ENCODE data around the gene TMEM81. TPM values are rescaled to one million over a fixed set of nuclear protein-coding genes. Genes with fewer than 3 reads are reported as not detected.

Gene TMEM81
- total and polyA plus RNA-seq, 2 experiments from 2014 or later = 3.6 to 4.5 TPM

DNA sequence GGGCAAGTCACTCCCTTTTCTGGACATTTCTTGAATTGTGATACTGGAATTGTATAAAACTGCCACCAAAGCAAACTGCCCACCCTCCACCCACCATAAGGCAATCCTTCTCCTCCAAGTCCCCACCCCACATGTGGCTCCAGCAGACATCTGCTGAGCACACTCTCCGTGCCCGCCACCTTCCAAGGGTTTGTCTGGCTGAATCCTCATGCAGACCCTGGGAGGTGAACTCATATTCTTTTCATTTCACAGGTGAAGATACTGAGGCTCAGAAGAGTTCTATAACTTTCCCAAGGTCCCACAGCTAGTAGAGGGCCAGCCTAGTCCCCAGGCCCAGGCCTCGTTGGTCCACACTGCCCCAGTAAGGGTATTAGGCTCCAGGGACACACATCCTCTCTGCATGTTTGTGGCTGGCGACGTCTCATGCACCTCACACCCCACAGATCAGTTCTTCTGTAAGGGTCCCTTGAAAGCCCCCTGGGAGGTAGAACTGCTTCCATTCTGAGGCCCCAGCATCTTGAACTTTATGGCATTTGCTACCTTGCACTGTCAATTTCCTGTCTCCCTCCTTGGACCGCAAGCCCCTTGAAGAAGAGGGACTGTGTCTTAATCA lies 27.2 kb downstream of the TMEM81 start (continued):
- TF ChIP-seq, protein P1, sequence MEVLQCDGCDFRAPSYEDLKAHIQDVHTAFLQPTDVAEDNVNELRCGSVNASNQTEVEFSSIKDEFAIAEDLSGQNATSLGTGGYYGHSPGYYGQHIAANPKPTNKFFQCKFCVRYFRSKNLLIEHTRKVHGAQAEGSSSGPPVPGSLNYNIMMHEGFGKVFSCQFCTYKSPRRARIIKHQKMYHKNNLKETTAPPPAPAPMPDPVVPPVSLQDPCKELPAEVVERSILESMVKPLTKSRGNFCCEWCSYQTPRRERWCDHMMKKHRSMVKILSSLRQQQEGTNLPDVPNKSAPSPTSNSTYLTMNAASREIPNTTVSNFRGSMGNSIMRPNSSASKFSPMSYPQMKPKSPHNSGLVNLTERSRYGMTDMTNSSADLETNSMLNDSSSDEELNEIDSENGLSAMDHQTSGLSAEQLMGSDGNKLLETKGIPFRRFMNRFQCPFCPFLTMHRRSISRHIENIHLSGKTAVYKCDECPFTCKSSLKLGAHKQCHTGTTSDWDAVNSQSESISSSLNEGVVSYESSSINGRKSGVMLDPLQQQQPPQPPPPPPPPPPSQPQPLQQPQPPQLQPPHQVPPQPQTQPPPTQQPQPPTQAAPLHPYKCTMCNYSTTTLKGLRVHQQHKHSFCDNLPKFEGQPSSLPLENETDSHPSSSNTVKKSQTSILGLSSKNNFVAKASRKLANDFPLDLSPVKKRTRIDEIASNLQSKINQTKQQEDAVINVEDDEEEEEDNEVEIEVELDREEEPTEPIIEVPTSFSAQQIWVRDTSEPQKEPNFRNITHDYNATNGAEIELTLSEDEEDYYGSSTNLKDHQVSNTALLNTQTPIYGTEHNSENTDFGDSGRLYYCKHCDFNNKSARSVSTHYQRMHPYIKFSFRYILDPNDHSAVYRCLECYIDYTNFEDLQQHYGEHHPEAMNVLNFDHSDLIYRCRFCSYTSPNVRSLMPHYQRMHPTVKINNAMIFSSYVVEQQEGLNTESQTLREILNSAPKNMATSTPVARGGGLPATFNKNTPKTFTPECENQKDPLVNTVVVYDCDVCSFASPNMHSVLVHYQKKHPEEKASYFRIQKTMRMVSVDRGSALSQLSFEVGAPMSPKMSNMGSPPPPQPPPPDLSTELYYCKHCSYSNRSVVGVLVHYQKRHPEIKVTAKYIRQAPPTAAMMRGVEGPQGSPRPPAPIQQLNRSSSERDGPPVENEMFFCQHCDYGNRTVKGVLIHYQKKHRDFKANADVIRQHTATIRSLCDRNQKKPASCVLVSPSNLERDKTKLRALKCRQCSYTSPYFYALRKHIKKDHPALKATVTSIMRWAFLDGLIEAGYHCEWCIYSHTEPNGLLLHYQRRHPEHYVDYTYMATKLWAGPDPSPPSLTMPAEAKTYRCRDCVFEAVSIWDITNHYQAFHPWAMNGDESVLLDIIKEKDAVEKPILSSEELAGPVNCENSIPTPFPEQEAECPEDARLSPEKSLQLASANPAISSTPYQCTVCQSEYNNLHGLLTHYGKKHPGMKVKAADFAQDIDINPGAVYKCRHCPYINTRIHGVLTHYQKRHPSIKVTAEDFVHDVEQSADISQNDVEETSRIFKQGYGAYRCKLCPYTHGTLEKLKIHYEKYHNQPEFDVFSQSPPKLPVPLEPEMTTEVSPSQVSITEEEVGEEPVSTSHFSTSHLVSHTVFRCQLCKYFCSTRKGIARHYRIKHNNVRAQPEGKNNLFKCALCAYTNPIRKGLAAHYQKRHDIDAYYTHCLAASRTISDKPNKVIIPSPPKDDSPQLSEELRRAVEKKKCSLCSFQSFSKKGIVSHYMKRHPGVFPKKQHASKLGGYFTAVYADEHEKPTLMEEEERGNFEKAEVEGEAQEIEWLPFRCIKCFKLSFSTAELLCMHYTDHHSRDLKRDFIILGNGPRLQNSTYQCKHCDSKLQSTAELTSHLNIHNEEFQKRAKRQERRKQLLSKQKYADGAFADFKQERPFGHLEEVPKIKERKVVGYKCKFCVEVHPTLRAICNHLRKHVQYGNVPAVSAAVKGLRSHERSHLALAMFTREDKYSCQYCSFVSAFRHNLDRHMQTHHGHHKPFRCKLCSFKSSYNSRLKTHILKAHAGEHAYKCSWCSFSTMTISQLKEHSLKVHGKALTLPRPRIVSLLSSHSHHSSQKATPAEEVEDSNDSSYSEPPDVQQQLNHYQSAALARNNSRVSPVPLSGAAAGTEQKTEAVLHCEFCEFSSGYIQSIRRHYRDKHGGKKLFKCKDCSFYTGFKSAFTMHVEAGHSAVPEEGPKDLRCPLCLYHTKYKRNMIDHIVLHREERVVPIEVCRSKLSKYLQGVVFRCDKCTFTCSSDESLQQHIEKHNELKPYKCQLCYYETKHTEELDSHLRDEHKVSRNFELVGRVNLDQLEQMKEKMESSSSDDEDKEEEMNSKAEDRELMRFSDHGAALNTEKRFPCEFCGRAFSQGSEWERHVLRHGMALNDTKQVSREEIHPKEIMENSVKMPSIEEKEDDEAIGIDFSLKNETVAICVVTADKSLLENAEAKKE (CRISPR knock-in tag; IDR thresholded peaks at IDR 0.05) = no peak
- no peak for TF ChIP-seq STAT1 (IDR thresholded peaks at IDR 0.05; ENCODE audit: unreplicated experiment)
- no peak for TF ChIP-seq ZNF114 (CRISPR knock-in tag; IDR thresholded peaks at IDR 0.05)
- no peak for TF ChIP-seq ZNF331 (CRISPR knock-in tag; IDR thresholded peaks at IDR 0.05; ENCODE audit: low read depth)
- no peak for TF ChIP-seq CTCF (conservative IDR thresholded peaks at IDR 0.05; ENCODE audit: low read depth in 2 of 2)
- no peak for TF ChIP-seq JUNB (IDR thresholded peaks at IDR 0.05; ENCODE audit: unreplicated experiment)
- no peak for TF ChIP-seq NANOG (IDR thresholded peaks at IDR 0.05; ENCODE audit: borderline replicate concordance)

DNA sequence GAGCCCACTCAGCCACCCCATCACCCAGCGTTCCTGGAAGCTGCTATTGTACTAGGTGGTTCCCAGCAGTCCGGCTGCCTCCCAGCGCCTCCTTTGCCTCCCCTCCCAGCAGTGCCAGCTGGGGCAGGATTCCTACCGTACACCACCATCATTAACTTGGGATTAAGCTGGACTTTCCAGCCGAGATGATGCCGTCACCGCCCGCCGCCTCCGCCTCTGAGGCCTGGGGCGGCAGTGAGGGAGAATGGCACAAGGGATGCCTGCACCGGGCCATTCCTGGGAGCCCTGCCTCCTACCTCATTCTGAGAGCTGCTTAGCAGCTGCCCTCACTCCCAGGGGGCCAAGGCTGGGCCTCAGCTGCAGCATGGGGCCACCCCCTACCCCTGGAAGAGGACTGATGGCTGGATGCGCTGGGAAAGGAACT lies 28.1 kb downstream of the TMEM81 start:
- DNase-seq (ENCODE audit: low spot score) (no peak), ATAC-seq (no peak)
- H3K4me1 Mint-ChIP-seq = peaks cover 14% of the 10 kb centered on the region; the same call in 2 of the 3 replicates
- no peaks in the 10 kb centered on the region for H3K4me1 ChIP-seq (ENCODE audit: insufficient read depth)
- no peaks in the 10 kb centered on the region for H3K9me2 ChIP-seq (ENCODE audit: insufficient read depth)
- H3K4me3 Mint-ChIP-seq = no peak overlapping the region
- H3K36me3 Mint-ChIP-seq (ENCODE audit: low read depth) = no peaks in the 10 kb centered on the region
- peaks cover 12% of the 10 kb centered on the region for H3K27me3 Mint-ChIP-seq (ENCODE audit: insufficient read depth, low read depth, poor library complexity)
- no peaks in the 10 kb centered on the region for H3K9me3 Mint-ChIP-seq
- H3F3A ChIP-seq (replicated peaks; ENCODE audit: low read depth) = no peaks in the 10 kb centered on the region
- H3K79me2 ChIP-seq (replicated peaks; ENCODE audit: insufficient read depth) = no peaks in the 10 kb centered on the region
- H3K27ac Mint-ChIP-seq = no peak overlapping the region
- no peak overlapping the region for H3K4me2 ChIP-seq
- no peaks in the 10 kb centered on the region for H3K36me3 ChIP-seq (ENCODE audit: insufficient read depth)
- H3K27me3 ChIP-seq (ENCODE audit: insufficient read depth) = no peaks in the 10 kb centered on the region
- H3K4me3 ChIP-seq = no peak overlapping the region
- H4K20me1 ChIP-seq (replicated peaks; ENCODE audit: insufficient read depth) = no peaks in the 10 kb centered on the region
- H3K27ac ChIP-seq (ENCODE audit: low read depth) = no peak overlapping the region
- H2AFZ ChIP-seq = no peak overlapping the region
- TF ChIP-seq POLR2AphosphoS5 (IDR thresholded peaks at IDR 0.05; ENCODE audit: low read depth) (no peak), ZNF114 (CRISPR knock-in tag; IDR thresholded peaks at IDR 0.05) (no peak), EZH2 (IDR thresholded peaks at IDR 0.05; ENCODE audit: low read depth, unreplicated experiment) (no peak), NANOG (IDR thresholded peaks at IDR 0.05; ENCODE audit: borderline replicate concordance) (no peak), CTCF (conservative IDR thresholded peaks at IDR 0.05; ENCODE audit: low read depth in 2 of 2) (no peak)
